GM12891 (cell line): Measurements from ENCODE around the gene HENMT1.
A peak's percentile ranks its signal among the peaks of the same experiment; 100 is the strongest.
"Not testable (repeated sequence)": the region's sequence is repeated elsewhere in the genome, so short reads cannot be mapped to it uniquely, and the experiment has no call there.

Experiments used
- DNase-seq: peaks from one replicate; pipeline ENCODE4 v3.0.0; 2011; ENCODE audit warnings: low spot score; ENCODE audit not compliant: insufficient read length
- FAIRE-seq: peaks from 2 replicates; lab custom pipeline; 2011; peaks lifted over from hg19 to GRCh38; lab: Jason Lieb, UNC
- PAX5 ChIP-seq: IDR thresholded peaks from 2 replicates; pipeline ENCODE4 v1.6.1; 2011; ENCODE audit warnings: low read length, moderate library complexity, mild to moderate bottlenecking; ENCODE audit not compliant: insufficient read depth, severe bottlenecking
- POLR2A ChIP-seq: IDR thresholded peaks from 2 replicates; pipeline ENCODE4 v1.6.1; 2011; ENCODE audit warnings: low read depth, low read length, control low read depth
- POLR2AphosphoS5 ChIP-seq: IDR thresholded peaks from 2 replicates; pipeline ENCODE4 v1.6.1; 2011; ENCODE audit warnings: low read depth, low read length, control low read depth
- POU2F2 ChIP-seq: IDR thresholded peaks from 2 replicates; pipeline ENCODE4 v1.6.1; 2011; ENCODE audit warnings: low read depth, mild to moderate bottlenecking, control low read depth, low read length, moderate library complexity
- SPI1 ChIP-seq: IDR thresholded peaks from 2 replicates; pipeline ENCODE4 v1.6.1; 2011; ENCODE audit warnings: low read depth, low read length, control low read depth
- TAF1 ChIP-seq: IDR thresholded peaks from 2 replicates; pipeline ENCODE4 v1.6.1; 2011; ENCODE audit warnings: low read depth, low read length, control low read depth

HENMT1 gene

GRCh38 chr1:108653431-108654105 is 7.3 kb downstream of the HENMT1 start:
- TF ChIP-seq POLR2AphosphoS5: no peak
- TF ChIP-seq POLR2A: no peak
- no peak for TF ChIP-seq PAX5
- TF ChIP-seq POU2F2: no peak
- TF ChIP-seq TAF1: no peak
- TF ChIP-seq SPI1: no peak
- DNase-seq (no peak), FAIRE-seq (no peak)

- DNase-seq (no peak), FAIRE-seq (no peak)
- TF ChIP-seq PAX5 (no peak), SPI1 (no peak), TAF1 (no peak), POLR2AphosphoS5 (no peak), POU2F2 (no peak), POLR2A (no peak)
Measured at GRCh38 chr1:108646648-108647269, 14.1 kb downstream of the HENMT1 start.

GRCh38 chr1:108646265-108646647 is 14.6 kb downstream of the HENMT1 start:
- no peak for FAIRE-seq
- DNase-seq: no peak
- TF ChIP-seq PAX5: no peak
- no peak for TF ChIP-seq SPI1
- no peak for TF ChIP-seq TAF1
- TF ChIP-seq POU2F2: no peak
- TF ChIP-seq POLR2A: no peak
- no peak for TF ChIP-seq POLR2AphosphoS5

GRCh38 chr1:108645564-108646184 is 15.2 kb downstream of the HENMT1 start:
- DNase-seq (no peak), FAIRE-seq (no peak)
- TF ChIP-seq POU2F2 (no peak), PAX5 (no peak), POLR2A (no peak), TAF1 (no peak), POLR2AphosphoS5 (no peak), SPI1 (no peak)

- FAIRE-seq (no peak), DNase-seq (no peak)
- no peak for TF ChIP-seq TAF1
- no peak for TF ChIP-seq PAX5
- TF ChIP-seq POU2F2: no peak
- TF ChIP-seq POLR2AphosphoS5: no peak
- TF ChIP-seq SPI1: no peak
- no peak for TF ChIP-seq POLR2A
Measured at GRCh38 chr1:108644984-108645383, 15.9 kb downstream of the HENMT1 start.

- DNase-seq (peak; percentile 25), FAIRE-seq (no peak)
Measured at GRCh38 chr1:108643492-108644335, 17.2 kb downstream of the HENMT1 start.

GRCh38 chr1:108640863-108641262 is 20.0 kb downstream of the HENMT1 start:
- not testable (repeated sequence) for DNase-seq, FAIRE-seq

More at GRCh38 chr1:108643492-108644335, 17.2 kb downstream of the HENMT1 start:
- TF ChIP-seq POU2F2 (no peak), TAF1 (no peak), POLR2A (no peak)

- DNase-seq (no peak), FAIRE-seq (no peak)
- TF ChIP-seq TAF1: no peak
- no peak for TF ChIP-seq PAX5
- no peak for TF ChIP-seq POU2F2
- TF ChIP-seq SPI1: no peak
- no peak for TF ChIP-seq POLR2A
- no peak for TF ChIP-seq POLR2AphosphoS5
Measured at GRCh38 chr1:108639899-108640560, 20.9 kb downstream of the HENMT1 start.

- FAIRE-seq (no peak), DNase-seq (no peak)
- TF ChIP-seq POU2F2 (no peak), POLR2A (no peak), POLR2AphosphoS5 (no peak), TAF1 (no peak), SPI1 (no peak), PAX5 (no peak)
Measured at GRCh38 chr1:108636876-108637275, 24.0 kb downstream of the HENMT1 start.

GRCh38 chr1:108634521-108634920 is 26.4 kb downstream of the HENMT1 start:
- DNase-seq: no peak
- FAIRE-seq: no peak
- TF ChIP-seq PAX5 (no peak), POU2F2 (no peak), POLR2AphosphoS5 (no peak), POLR2A (no peak), SPI1 (no peak), TAF1 (no peak)
